Measurements from ENCODE around the gene COL3A1.

Gene COL3A1

DNA sequence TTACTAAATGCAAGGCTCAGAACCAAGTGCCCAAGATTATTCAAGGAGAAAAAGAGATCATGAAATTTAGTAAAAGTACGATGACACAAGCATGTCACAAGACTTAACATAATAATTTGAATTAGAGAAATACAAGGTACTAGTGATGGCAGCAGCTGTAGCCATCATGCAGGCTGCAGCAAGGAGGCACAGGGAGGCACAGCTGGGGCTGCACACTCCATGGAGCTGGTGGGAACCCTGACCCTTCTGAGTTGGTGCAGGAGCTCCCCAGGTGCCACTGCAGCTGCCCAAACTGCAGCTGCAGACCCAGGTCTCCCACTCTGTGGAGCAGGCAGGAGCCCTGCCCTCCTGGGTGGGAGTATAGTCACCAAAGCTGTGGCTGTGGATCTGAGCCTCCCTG lies 46.0 kb downstream of the COL3A1 start:
- no peak for DNase-seq

GRCh38 chr2:189022053-189022481 lies 47.9 kb downstream of the COL3A1 start:
- no peak for DNase-seq

DNA sequence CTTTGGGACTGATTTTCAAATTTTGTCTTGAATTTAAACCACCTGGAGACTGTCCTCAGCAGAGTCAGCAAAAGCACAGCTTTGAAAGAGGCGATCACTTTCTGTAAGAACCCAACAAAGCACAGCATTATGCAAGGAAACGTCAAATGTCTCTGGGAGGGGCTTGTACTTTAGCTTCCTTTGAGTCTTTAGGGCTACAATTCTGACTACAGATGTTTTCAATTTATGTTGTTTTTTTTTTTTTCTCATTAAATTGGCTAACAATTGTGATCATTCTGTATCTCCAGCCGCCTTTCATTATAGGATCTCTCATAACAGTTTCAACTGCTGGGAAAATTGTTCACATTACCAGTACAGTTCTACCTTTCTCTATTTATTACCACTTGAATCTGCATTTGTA lies 48.3 kb downstream of the COL3A1 start:
- no peak for DNase-seq

- no peak for DNase-seq
Observed at GRCh38 chr2:189024901-189025618, 50.9 kb downstream of the COL3A1 start.

DNA sequence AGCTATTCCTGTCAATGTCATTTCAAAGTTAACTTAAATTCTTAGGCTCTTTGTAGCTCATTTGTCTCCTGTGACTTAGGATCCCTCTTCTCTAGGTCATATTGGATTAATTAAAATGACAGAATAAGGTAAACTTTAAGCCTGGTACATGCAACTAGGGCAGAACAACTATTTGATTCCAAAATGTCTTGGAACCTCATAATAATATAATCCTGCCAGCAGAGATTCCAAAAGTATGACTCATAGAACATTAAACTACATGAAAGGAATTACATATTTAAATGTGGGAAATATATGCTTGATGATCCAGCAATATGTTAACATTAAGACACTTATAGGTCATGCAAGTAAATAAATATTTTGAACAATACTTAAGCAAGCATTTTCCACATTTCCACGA lies 63.3 kb downstream of the COL3A1 start:
- no peak for DNase-seq

DNA sequence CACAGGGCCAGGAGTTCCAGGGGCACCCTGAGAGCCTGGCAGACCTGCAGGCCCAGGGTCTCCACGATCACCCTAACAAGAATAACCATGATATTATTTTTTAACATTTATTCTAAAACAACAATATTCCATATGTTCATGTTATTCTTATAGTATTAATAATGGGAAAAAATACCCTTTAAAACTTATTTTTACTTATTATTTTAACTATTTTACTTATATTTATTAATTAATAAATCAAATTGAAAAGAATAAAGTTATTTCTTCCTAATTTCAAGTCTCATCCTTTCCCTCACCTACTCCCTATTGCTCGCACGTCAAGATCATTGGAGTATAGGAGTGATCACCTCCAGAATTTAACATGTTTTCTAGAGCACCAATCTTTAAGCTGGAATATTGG lies 71.7 kb downstream of the COL3A1 start:
- DNase-seq = no peak

- DNase-seq = no peak
Observed at GRCh38 chr2:189046320-189046719, 72.1 kb downstream of the COL3A1 start.

- no peak for DNase-seq
Observed at GRCh38 chr2:189047171-189047888, 73.2 kb downstream of the COL3A1 start.

GRCh38 chr2:189048189-189048588 lies 74.0 kb downstream of the COL3A1 start:
- DNase-seq = no peak

DNA sequence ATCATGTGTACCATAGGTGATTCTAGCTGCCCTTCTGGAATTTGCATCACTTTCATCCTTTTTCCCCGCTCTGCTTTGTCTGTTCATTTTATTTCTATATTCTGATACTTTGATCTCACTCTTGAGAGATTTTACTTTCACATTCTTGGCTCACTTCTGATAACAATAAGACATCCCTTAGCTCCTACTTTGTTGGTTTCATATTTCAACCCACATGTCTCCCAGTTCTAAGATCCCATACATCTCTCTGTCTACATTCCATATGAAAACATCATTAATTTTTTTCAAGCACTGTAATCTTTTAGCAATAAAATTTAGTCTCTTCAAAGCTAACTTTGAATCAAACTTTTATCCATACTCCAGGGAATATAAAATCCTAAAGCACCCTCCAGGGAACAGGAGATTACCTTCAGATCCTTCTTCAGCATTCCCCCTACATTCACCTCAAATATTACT lies 75.6 kb downstream of the COL3A1 start:
- no peak for DNase-seq

DNA sequence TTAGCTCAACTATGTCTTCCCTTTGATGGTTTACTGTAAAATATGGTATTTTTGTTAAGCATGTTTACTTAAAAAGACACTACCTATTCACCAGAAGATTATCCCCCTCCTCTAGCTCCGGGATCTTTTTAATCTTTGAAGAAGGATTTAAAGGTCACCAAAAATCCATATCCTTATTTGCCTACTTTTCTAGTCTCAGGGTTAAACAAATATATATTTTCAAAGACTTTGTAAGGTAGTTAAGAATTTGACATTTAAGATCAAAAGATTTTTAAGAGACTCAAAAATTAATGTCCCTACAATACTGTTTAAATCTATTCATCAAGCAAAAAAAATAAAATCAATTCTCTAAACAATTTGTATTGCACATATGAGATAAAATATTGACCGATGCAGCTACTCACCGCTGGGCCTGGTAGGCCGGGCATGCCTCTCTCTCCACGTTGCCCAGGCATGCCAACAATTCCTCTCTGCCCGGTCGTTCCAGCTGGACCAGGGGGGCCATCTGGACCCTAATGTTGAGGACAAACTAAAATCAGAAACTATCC lies 76.1 kb downstream of the COL3A1 start:
- DNase-seq = no peak

DNA sequence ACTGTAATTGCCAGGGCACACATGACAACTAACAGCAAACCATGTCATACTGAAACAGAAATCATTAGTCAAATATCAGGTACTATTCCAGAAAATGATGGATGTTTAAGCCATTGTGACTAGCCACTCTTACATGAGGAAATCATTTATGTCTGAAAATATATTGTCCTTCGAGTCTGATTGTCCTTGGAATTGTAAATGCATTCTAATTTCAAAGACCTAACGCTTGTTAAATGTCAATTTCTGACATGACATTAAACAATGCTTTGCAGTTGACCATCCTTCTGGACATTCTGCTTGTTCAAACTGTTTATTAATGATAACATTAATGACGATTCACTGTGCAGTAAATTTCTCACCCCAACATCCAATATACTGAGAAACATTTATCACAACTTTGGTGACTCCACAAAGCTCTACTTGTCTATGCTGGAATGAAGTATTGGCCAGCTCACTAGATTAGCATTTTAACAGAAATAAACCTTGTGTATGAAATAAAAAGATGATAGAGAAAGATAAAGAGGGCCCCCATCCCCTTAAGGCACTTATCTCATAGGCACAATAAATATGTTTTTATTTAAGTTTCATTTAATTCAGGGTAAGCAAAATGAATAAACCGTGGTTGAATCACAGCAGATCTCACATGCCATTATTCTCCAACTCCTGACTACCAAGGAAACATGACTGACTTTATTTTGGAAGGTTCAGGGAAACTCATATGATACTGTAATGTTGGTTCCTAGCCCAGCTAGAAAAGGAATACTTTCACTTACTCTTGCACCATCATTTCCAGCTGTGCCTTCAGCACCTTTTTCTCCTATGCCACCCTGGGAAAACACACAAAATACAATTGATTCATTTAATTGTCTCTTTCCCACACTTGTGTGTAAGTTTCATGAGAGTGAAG lies 82.3 kb downstream of the COL3A1 start:
- no peak for DNase-seq

- no peak for DNase-seq
Observed at GRCh38 chr2:189057316-189057715, 83.1 kb downstream of the COL3A1 start.

DNA sequence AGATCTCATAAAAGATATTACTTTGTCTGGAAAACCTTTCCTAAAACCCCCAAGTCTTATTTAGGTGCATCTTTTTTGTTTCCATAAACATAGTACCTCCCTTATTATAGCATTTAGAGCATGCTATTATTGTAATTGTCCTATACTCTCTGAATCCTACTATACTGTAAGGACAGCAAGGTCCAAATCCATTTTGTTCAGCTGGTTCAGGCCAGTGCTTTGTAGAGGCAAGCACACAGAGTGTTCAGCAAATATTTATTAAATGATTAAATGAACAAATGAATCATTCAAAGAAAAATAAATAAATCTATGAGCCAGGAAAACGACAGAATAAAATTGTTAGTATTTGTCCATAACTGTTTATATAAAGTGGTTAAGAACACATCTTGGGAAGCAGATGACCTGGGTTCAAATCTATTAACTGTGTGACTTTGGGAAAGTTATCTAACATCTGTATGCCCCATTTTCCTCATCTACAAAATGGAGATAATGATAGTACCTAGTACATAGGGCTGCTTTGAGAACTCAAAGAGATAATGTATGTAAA lies 86.0 kb downstream of the COL3A1 start:
- DNase-seq = no peak
